ENCODE results near the gene TRMU.

TRMU gene, protein sequence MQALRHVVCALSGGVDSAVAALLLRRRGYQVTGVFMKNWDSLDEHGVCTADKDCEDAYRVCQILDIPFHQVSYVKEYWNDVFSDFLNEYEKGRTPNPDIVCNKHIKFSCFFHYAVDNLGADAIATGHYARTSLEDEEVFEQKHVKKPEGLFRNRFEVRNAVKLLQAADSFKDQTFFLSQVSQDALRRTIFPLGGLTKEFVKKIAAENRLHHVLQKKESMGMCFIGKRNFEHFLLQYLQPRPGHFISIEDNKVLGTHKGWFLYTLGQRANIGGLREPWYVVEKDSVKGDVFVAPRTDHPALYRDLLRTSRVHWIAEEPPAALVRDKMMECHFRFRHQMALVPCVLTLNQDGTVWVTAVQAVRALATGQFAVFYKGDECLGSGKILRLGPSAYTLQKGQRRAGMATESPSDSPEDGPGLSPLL

DNA sequence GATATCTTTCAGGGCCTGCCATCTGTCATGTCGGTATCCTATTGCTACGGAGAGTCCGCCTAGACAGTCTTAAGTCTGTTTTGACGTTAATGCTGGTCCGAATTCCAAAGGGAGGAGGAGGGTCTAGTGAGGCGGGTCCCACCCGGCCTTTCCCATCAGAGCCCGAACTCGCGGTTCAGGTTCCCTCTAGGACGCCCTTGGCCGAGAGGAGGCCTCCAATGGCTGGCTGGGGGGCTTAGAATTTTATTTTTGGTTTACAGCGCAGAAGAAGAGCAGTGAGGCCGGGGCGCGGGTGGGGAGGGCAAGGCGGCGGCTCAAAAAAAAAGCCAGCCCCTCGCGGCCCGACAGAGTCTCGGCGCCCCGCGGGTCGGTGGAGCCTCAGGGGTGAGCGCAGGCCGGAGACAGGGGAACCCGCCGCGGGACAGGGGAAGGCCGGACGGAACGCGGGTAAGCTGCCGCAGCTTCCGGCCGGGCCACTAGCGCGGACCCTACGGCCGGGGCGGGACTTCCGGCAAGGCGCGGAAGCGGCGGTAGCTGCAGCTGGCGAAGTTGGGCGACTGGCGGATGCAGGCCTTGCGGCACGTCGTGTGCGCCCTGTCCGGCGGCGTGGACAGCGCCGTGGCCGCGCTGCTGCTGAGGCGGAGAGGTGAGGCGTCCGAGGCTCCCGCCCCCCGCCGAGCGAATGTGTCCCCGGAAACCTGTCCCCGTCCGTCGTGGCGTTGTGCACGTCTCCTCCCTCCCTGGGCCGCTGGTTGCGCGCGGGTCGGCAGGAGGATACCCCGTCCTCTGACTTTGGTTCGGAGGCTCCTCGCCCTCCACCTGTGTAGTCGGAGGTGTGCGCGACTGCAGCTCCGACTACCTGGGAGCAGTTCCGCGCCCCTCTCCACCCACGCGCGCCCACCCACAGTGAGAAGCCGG lies at the start of gene TRMU:
TRMU (plus strand) TSS at position 514 of the 918 bp plus-strand sequence; CDS start at position 565, 51 bp downstream.
- peak; percentile 26 for DNase-seq

DNA sequence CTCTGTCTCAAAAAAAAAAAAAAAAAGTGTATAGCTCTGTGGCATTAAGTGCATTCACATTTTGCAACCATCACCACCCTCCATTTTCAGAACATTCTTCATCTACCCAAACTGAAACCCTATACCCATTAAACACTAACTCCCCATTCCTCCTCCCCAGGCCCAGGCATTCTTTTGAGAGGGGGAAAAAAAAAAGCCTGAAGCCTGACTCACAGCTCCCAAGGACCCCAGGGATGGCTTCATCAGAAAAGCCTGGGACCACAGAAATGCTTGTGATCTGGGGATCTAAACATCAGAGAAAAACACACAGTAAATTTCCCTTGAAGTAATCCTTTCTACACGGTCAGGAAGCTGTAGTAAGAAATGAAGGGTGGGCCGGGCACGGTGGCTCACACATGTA lies 49.5 kb upstream of the TRMU start:
- no peak for DNase-seq

GRCh38 chr22:46286941-46287872 lies 48.3 kb upstream of the TRMU start:
- DNase-seq = no peak

GRCh38 chr22:46287873-46288751 lies 47.4 kb upstream of the TRMU start:
- no peak for DNase-seq

- no peak for DNase-seq
Measured at GRCh38 chr22:46288846-46289243, 46.7 kb upstream of the TRMU start.

GRCh38 chr22:46289244-46289891 lies 46.1 kb upstream of the TRMU start:
- no peak for DNase-seq

- DNase-seq = no peak
Measured at GRCh38 chr22:46290121-46290842, 45.2 kb upstream of the TRMU start.

DNA sequence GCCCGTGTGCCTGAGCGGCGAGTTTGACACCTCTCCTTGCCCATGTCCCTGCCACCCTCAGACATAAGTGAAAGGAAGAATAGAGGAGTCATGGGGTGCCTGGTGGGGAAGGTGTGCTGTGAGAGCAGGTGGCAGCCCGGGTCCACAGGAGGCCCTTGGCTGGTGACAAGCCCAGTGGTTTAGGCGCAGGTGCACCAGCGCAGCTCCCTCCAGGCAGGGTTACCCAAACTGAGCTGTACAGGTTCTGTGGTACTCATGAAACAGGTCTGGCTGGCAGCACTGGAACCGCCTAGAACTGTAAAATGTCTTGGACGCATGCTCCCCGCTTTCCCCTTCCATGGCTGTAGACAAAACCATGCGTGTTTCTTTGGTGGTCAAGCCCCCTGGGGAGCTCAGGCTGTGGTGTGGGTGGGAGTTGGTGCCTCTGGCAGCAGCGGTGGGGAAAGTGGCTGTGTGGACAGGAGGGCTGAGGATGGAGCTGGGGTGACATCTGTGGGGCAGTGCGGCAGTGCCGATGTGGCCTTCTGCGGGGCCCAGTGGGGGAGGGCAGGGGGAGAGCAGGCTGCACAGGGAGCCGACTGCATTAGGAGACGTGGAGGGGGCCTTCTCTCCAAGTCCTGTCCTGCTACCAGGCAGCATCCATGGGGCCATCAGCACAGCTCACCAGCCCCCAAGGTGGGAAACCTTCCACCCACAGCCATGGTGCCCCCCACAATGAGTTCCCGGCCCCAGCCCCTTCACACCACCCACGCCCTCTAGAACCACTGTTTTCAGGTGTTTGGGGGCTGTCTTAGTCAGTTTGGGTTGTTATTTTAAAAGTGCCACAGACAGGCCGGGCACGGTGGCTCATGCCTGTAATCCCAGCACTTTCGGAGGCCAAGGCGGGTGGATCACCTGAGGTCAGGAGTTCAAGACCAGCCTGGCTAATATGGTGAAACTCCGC lies 44.4 kb upstream of the TRMU start:
- DNase-seq = no peak

GRCh38 chr22:46292173-46292572 lies 43.3 kb upstream of the TRMU start:
- DNase-seq = no peak

DNA sequence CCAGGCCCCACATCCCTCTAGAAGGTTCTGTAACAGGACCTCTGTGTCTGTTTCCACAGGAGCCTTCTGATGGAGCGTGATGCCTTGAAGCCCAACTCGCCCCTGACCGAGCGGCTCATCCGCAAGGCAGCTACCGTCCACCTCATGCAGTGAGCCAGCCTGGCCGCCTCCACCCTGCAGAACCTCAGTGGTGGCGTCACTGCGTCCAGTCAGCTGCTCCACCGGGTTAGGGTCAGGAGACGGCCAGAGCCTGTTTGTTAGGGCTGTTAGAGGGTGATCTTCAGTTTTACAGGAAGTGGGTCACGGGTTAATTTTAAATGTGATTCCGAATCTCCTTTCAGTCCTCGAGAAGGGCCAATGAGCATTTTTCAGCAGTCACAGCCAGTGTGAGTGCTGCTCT lies 42.8 kb upstream of the TRMU start:
- no peak for DNase-seq

DNA sequence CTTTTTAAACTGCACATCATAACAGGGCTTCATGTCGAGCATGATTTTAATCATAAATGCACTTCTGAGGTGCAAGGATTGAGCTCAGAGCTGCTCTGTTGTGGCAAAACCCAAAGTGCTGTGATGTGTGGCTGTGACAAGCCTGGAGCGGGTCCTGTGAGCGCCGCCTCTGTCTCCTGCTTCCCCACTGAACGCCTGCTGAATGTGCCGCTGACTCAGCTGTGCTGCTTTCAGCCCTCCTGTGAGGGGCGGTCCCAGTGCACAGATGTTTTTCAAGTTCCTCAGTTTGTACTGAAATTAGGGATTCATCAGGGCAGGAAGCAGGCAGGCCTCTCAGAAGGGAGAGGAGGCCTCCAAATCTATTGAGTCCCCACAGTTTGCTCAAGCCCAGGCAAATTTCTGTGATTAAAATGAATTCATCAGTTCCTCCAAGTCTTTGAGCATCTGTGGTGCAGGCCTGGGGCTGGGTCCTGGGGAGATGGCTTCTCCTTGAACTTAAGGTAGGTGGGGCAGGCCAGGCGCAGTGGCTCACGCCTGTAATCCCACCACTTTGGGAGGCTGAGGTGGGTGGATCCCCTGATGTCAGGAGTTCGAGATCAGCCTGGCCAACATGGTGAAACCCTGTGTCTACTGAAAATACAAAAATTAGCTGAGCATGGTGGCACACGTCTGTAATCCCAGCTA lies 41.8 kb upstream of the TRMU start:
- no peak for DNase-seq

DNA sequence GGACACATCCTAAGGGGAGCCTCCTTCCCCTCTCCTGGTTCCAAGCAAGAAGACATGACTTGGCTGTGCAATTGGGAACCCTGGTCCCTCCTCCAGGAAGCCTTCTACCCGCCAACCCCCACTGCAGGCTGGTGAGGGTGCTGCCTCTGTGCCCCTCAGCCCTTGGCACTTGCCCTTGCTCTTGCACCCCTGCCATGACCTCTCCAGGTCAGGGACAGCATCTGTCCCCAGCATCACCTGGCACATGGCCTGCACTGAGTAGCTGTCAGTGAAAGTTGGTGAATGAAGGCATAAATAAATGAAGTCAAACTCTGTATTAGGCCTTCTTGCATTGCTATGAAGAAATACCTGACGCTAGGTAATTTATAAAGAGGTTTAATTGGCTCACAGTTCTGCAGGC lies 40.7 kb upstream of the TRMU start:
- no peak for DNase-seq

DNA sequence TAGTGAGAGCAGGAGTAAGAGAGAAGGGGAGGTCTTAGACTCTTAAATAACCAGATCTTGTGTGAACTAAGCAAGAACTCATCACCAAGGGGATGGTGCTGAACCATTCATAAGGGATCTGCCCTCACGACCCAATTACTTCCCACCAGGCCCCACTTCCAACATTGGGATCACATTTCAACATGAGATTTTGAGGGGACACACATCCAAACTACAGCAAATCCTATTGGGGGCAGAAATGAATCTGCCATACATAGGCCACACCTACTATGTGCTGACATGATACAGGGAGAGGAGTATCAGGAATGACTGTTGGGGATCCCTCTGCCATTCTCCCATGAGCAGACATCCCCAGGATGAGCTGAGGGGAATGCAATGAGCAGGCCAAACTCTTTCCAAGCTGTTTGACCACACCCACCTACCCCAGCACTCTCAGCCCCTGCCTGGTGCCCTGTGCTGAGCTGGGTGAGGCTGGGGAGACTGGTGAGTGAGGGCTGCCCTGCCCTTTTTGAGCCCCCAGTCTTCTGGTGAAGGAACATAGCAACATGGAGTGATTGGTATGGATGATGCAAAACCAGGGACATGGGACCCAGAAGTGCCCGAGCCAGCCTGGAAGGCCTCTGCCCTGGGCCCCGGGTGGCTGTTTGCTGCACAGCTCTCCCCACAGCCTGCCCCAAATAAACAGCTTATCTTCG lies 40.1 kb upstream of the TRMU start:
- no peak for DNase-seq

- DNase-seq = peak; percentile 80
Measured at GRCh38 chr22:46296257-46297150, 39.0 kb upstream of the TRMU start, which contains the start of gene GTSE1. GTSE1 (plus strand) TSS chr22:46296870; CDS start chr22:46297401, 531 bp downstream.

- DNase-seq = no peak
Measured at GRCh38 chr22:46297151-46297812, 38.2 kb upstream of the TRMU start.

DNA sequence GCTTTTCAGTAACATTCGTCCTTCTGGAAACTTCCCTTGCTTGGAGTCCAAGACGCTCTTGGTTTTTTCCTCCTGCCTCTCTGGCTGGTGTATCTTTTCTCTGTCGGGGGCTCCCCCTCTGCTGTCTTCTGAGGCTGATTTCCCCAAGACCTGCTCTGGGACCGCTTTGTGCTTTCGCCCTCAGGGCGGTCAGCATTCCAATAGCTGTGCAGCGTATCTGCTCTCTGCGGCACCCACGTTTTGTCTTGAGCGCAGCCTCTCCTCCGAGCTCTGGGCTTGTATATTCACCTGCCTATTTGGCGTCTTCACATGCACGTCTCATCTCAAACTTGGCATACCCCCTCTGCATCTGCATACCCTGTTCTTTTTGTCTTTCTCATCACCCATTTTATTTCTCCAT lies 36.4 kb upstream of the TRMU start:
- DNase-seq = no peak

Data from DMS 273 treated with DMSO at 0.1 percent for 48 hours (cell line).